ENCODE results near the gene BSND. TPM values are rescaled to one million over a fixed set of nuclear protein-coding genes. Genes with fewer than 3 reads are reported as not detected.

Gene BSND
- total RNA-seq, 1 experiment from 2014 or later = not detected

GRCh38 chr1:54985556-54985955 lies 13.2 kb upstream of the BSND start:
- intact Hi-C loops (cut with micrococcal nuclease; ENCODE audit: unreplicated experiment) = no loop called here
- Mint-ChIP-seq H3K36me3 (ENCODE audit: insufficient read depth, unreplicated experiment) (no peaks in the 10 kb centered on the region), H3K9me3 (ENCODE audit: unreplicated experiment) (no peaks in the 10 kb centered on the region), H3K27ac (ENCODE audit: unreplicated experiment) (no peak overlapping the region), H3K4me3 (ENCODE audit: unreplicated experiment) (no peak overlapping the region), H3K4me1 (ENCODE audit: low read depth, unreplicated experiment) (no peaks in the 10 kb centered on the region), H3K27me3 (ENCODE audit: insufficient read depth, unreplicated experiment) (no peaks in the 10 kb centered on the region)
- TF ChIP-seq CTCF (IDR thresholded peaks at IDR 0.05; ENCODE audit: insufficient read depth in 1 of 2, low read depth in 1 of 2, low read length in 1 of 2, severe bottlenecking in 1 of 2, unreplicated experiment in 1 of 2) = no peak
- Histone ChIP-seq H3K4me3 (ENCODE audit: low read depth, low read length) (no peak overlapping the region), H3K4me1 (no peaks in the 10 kb centered on the region), H3K27me3 (replicated peaks; ENCODE audit: control insufficient read depth, insufficient read depth, low read length) (no peaks in the 10 kb centered on the region), H3K36me3 (ENCODE audit: control insufficient read depth, insufficient read depth, low read length) (no peaks in the 10 kb centered on the region), H3K9me3 (no peaks in the 10 kb centered on the region)
- DNase-seq = no peak
- BruUV-seq (replicated peaks) = no TSS peak
- ChIA-PET CTCF (no interaction called here), POLR2A (no interaction called here)

- no peak for TF ChIP-seq CTCF (IDR thresholded peaks at IDR 0.05; ENCODE audit: insufficient read depth in 1 of 2, low read depth in 1 of 2, low read length in 1 of 2, severe bottlenecking in 1 of 2, unreplicated experiment in 1 of 2)
- H3K9me3 ChIP-seq = no peaks in the 10 kb centered on the region
- no peak overlapping the region for H3K27ac Mint-ChIP-seq (ENCODE audit: unreplicated experiment)
- no peak overlapping the region for H3K4me3 ChIP-seq (ENCODE audit: low read depth, low read length)
- no peak for DNase-seq
- H3K4me1 Mint-ChIP-seq (ENCODE audit: low read depth, unreplicated experiment) = no peaks in the 10 kb centered on the region
- H3K27me3 ChIP-seq (replicated peaks; ENCODE audit: control insufficient read depth, insufficient read depth, low read length) = no peaks in the 10 kb centered on the region
- no peaks in the 10 kb centered on the region for H3K9me3 Mint-ChIP-seq (ENCODE audit: unreplicated experiment)
- no peaks in the 10 kb centered on the region for H3K36me3 ChIP-seq (ENCODE audit: control insufficient read depth, insufficient read depth, low read length)
- BruUV-seq (replicated peaks) = no TSS peak
- no peaks in the 10 kb centered on the region for H3K36me3 Mint-ChIP-seq (ENCODE audit: insufficient read depth, unreplicated experiment)
- POLR2A ChIA-PET = no interaction called here
- CTCF ChIA-PET = no interaction called here
- H3K27me3 Mint-ChIP-seq (ENCODE audit: insufficient read depth, unreplicated experiment) = no peaks in the 10 kb centered on the region
- H3K4me3 Mint-ChIP-seq (ENCODE audit: unreplicated experiment) = no peak overlapping the region
- intact Hi-C loops (cut with micrococcal nuclease; ENCODE audit: unreplicated experiment) = no loop called here
- H3K4me1 ChIP-seq = no peaks in the 10 kb centered on the region
Measured at GRCh38 chr1:54986025-54986424, 12.7 kb upstream of the BSND start.

- H3K36me3 ChIP-seq (ENCODE audit: control insufficient read depth, insufficient read depth, low read length) = no peaks in the 10 kb centered on the region
- no peaks in the 10 kb centered on the region for H3K27me3 Mint-ChIP-seq (ENCODE audit: insufficient read depth, unreplicated experiment)
- H3K27ac Mint-ChIP-seq (ENCODE audit: unreplicated experiment) = no peak overlapping the region
- H3K27me3 ChIP-seq (replicated peaks; ENCODE audit: control insufficient read depth, insufficient read depth, low read length) = no peaks in the 10 kb centered on the region
- no TSS peak for BruUV-seq (replicated peaks)
- intact Hi-C loops (cut with micrococcal nuclease; ENCODE audit: unreplicated experiment) = no loop called here
- no peak overlapping the region for H3K4me3 Mint-ChIP-seq (ENCODE audit: unreplicated experiment)
- POLR2A ChIA-PET = no interaction called here
- no peaks in the 10 kb centered on the region for H3K9me3 Mint-ChIP-seq (ENCODE audit: unreplicated experiment)
- H3K9me3 ChIP-seq = no peaks in the 10 kb centered on the region
- H3K4me3 ChIP-seq (ENCODE audit: low read depth, low read length) = no peak overlapping the region
- TF ChIP-seq CTCF (IDR thresholded peaks at IDR 0.05; ENCODE audit: insufficient read depth in 1 of 2, low read depth in 1 of 2, low read length in 1 of 2, severe bottlenecking in 1 of 2, unreplicated experiment in 1 of 2) = no peak
- H3K36me3 Mint-ChIP-seq (ENCODE audit: insufficient read depth, unreplicated experiment) = no peaks in the 10 kb centered on the region
- no peak for DNase-seq
- H3K4me1 Mint-ChIP-seq (ENCODE audit: low read depth, unreplicated experiment) = no peaks in the 10 kb centered on the region
- no peaks in the 10 kb centered on the region for H3K4me1 ChIP-seq
- CTCF ChIA-PET = no interaction called here
Measured at GRCh38 chr1:54986533-54986932, 12.2 kb upstream of the BSND start.

Data from Caco-2 (cell line).